Ureter (tissue), 1 donor: ENCODE measurements around the gene DIP2B. TPM values are rescaled to one million over a fixed set of nuclear protein-coding genes. Genes with fewer than 3 reads are reported as not detected.

Experiments used
- DNase-seq: peaks from one replicate; pipeline ENCODE4 v3.0.0-alpha.2; 2020; ENCODE audit warnings: low spot score
- total RNA-seq: library from RNA; stranded (reverse); gene quantifications from one replicate; pipeline ENCODE4 v1.2.4, GENCODE V29; 2023
- donor health status: DM: yes; HTN: yes; CAD: no.

The DIP2B gene
- total RNA-seq, 1 donor from 2014 or later, result 27.0 TPM

- no peak for DNase-seq
Measured at GRCh38 chr12:50725011-50725942, 220.5 kb downstream of the DIP2B start.

GRCh38 chr12:50727466-50727865 lies 222.7 kb downstream of the DIP2B start:
- DNase-seq, result no peak

- no peak for DNase-seq
Measured at GRCh38 chr12:50728417-50728816, 223.6 kb downstream of the DIP2B start.

- no peak for DNase-seq
Measured at GRCh38 chr12:50728841-50729240, 224.1 kb downstream of the DIP2B start.

GRCh38 chr12:50732591-50732990 lies 227.8 kb downstream of the DIP2B start:
- DNase-seq, result no peak

GRCh38 chr12:50733706-50734105 lies 228.9 kb downstream of the DIP2B start:
- DNase-seq, result no peak

- no peak for DNase-seq
Measured at GRCh38 chr12:50734409-50735263, 229.9 kb downstream of the DIP2B start.

- no peak for DNase-seq
Measured at GRCh38 chr12:50739611-50740010, 234.8 kb downstream of the DIP2B start.

- no peak for DNase-seq
Measured at GRCh38 chr12:50740307-50740706, 235.5 kb downstream of the DIP2B start.

- no peak for DNase-seq
Measured at GRCh38 chr12:50742776-50743175, 238.0 kb downstream of the DIP2B start.

GRCh38 chr12:50745861-50746260 lies 241.1 kb downstream of the DIP2B start:
- DNase-seq, result no peak

- DNase-seq, result no peak
Measured at GRCh38 chr12:50746431-50746830, 241.6 kb downstream of the DIP2B start.

- no peak for DNase-seq
Measured at GRCh38 chr12:50747817-50748216, 243.0 kb downstream of the DIP2B start.

- DNase-seq, result no peak
Measured at GRCh38 chr12:50749459-50749882, 244.7 kb downstream of the DIP2B start.

GRCh38 chr12:50750366-50750765 lies 245.6 kb downstream of the DIP2B start:
- DNase-seq, result no peak

GRCh38 chr12:50751948-50752721 lies 247.3 kb downstream of the DIP2B start:
- DNase-seq, result peak; percentile 13

GRCh38 chr12:50753232-50753769 lies 248.5 kb downstream of the DIP2B start:
- DNase-seq, result no peak

- DNase-seq, result peak; percentile 90
Measured at GRCh38 chr12:50763639-50764285, 259.0 kb downstream of the DIP2B start, which contains the start of gene ATF1. TSS of gene ATF1 (plus strand) at chr12:50764101. CDS start at chr12:50780146, 16,045 bp downstream.

GRCh38 chr12:50764286-50765094 lies 259.7 kb downstream of the DIP2B start:
- DNase-seq, result peak; percentile 72
